ENCODE measurements around the gene IGF2BP2.

DNA sequence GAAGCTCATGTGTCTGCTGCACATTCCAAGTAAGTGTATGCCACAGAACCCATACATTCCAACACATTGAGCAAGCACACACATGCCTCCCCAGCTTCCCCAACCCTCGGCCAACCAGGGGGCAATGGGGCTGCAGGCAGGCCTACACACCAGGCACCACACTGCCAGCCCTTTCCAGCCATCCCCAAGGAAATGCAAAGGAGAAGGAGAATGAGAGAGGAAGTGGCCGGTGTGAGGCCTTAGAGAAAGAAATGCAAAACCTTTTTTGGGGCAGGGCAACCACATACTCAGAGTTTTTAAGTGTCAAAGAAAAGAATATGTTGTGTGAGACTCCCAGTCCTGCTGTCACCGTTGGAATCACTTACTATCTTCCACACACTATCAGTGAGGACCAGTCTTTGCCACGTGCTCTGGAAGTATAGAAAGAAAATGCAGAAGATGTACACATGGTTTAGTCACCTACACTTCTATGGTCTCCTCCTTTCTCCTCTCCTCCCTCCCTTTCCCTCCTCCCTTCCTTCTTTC is 11.1 kb downstream of the IGF2BP2 start:
- TF ChIP-seq CTCF (IDR thresholded peaks at IDR 0.05) (no peak), EZH2 (IDR thresholded peaks at IDR 0.05; ENCODE audit: borderline replicate concordance, insufficient read depth, low read depth, low read length, poor library complexity, severe bottlenecking) (no peak)
